ENCODE data around the gene CEP85L. TPM values are rescaled to one million over a fixed set of nuclear protein-coding genes. Genes with fewer than 3 reads are reported as not detected.

CEP85L gene
- total and polyA plus RNA-seq, 10 of the 15 experiments (the other 5 are each of a cell fraction or from before 2014, with no cell fraction given) = 1.8 to 10.9 (median 7.1) TPM

GRCh38 chr6:118606268-118606667, 45.1 kb downstream of the CEP85L start (continued):
- TF ChIP-seq ZBTB11 (CRISPR knock-in tag; IDR thresholded peaks at IDR 0.05) (no peak), ASH2L (IDR thresholded peaks at IDR 0.05; ENCODE audit: borderline replicate concordance, low read depth) (no peak)

GRCh38 chr6:118603372-118603771, 48.0 kb downstream of the CEP85L start:
- ChIA-PET CTCF (interaction anchor here (0.9 to 3.2 kb wide), 3 partner anchors 8 to 39 kb away, joined by 3 to 16 read pairs (median 3); no protein-coding TSS in a partner anchor), POLR2A (no interaction called here), RAD21 (ENCODE audit: unreplicated experiment) (no interaction called here), SMC1A (ENCODE audit: uncharacterized antibody, unreplicated experiment) (interaction anchor here (2.5 kb wide), 1 partner anchor 38 kb away, joined by 12 read pairs; no protein-coding TSS in a partner anchor)
- FAIRE-seq (no peak), DNase-seq (ENCODE audit: low read depth, low spot score) (no peak), ATAC-seq (no peak)
- no peak overlapping the region for H3K4me3 ChIP-seq
- no peaks in the 10 kb centered on the region for H3K27me3 ChIP-seq (replicated peaks in 1 of 2; ENCODE audit: control insufficient read depth in 2 of 2, insufficient read depth in 2 of 2, low read length in 1 of 2)
- no peaks in the 10 kb centered on the region; the same call in 1 of the 2 replicates for H3K79me2 ChIP-seq (ENCODE audit: control insufficient read depth, insufficient read depth, low read length)
- in situ Hi-C loops (cut with MboI) (no loop called here), intact Hi-C loops (cut with micrococcal nuclease; ENCODE audit: unreplicated experiment) (no loop called here)
- 98% methylated on average over 2 of the region's 2 CpGs for WGBS (ENCODE audit: insufficient coverage, insufficient replicate concordance, low lambda C conversion rate, missing lambda C conversion rate)
- H3K27ac ChIP-seq (ENCODE audit: control insufficient read depth, insufficient read depth) = no peak overlapping the region
- no peak overlapping the region for H3K4me2 ChIP-seq (ENCODE audit: control insufficient read depth, insufficient read depth)
- TF ChIP-seq RBBP5 (conservative IDR thresholded peaks at IDR 0.05) (no peak), SMAD5 (IDR thresholded peaks at IDR 0.05; ENCODE audit: low read depth) (no peak), CEBPB (IDR thresholded peaks at IDR 0.05; ENCODE audit: borderline replicate concordance in 1 of 2, low read depth in 2 of 2, low read length in 2 of 2) (no peak), TCF12 (IDR thresholded peaks at IDR 0.05; ENCODE audit: low read depth, low read length) (no peak), FOS (IDR thresholded peaks at IDR 0.05; ENCODE audit: borderline replicate concordance, extremely low read depth, insufficient read length) (no peak), SIX5 (IDR thresholded peaks at IDR 0.05; ENCODE audit: low read depth, low read length, severe bottlenecking) (no peak), MTA3 (IDR thresholded peaks at IDR 0.05; ENCODE audit: borderline replicate concordance, low read length) (no peak), MTA2 (IDR thresholded peaks at IDR 0.05; ENCODE audit: low read depth) (no peak), EED (IDR thresholded peaks at IDR 0.05; ENCODE audit: low read depth) (no peak), NKRF (conservative IDR thresholded peaks at IDR 0.05) (no peak), EGR1 (IDR thresholded peaks at IDR 0.05; ENCODE audit: borderline replicate concordance in 1 of 2, low read depth in 2 of 2, low read length in 2 of 2) (no peak), HDAC2 (IDR thresholded peaks at IDR 0.05) (no peak), BCL11A (IDR thresholded peaks at IDR 0.05; ENCODE audit: low read depth, low read length) (no peak), FOXM1 (IDR thresholded peaks at IDR 0.05; ENCODE audit: low read depth, low read length) (no peak), MYB (IDR thresholded peaks at IDR 0.05; ENCODE audit: borderline replicate concordance, low read depth, low read length) (no peak)
- TF ChIP-seq, protein P1, sequence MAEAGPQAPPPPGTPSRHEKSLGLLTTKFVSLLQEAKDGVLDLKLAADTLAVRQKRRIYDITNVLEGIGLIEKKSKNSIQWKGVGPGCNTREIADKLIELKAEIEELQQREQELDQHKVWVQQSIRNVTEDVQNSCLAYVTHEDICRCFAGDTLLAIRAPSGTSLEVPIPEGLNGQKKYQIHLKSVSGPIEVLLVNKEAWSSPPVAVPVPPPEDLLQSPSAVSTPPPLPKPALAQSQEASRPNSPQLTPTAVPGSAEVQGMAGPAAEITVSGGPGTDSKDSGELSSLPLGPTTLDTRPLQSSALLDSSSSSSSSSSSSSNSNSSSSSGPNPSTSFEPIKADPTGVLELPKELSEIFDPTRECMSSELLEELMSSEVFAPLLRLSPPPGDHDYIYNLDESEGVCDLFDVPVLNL (IDR thresholded peaks at IDR 0.05; ENCODE audit: low read depth, low read length) = no peak
- no peaks in the 10 kb centered on the region; the same call in 1 of the 2 replicates for H3K4me1 ChIP-seq (ENCODE audit: control insufficient read depth, insufficient read depth, low read length)
- no peaks in the 10 kb centered on the region for H3K36me3 ChIP-seq (ENCODE audit: control insufficient read depth in 2 of 2, insufficient read depth in 2 of 2, low read length in 1 of 2)
- no peak overlapping the region for H2AFZ ChIP-seq (ENCODE audit: control insufficient read depth, low read depth, low read length)
- H3K9ac ChIP-seq (ENCODE audit: control insufficient read depth, insufficient read depth, low read length) = no peak overlapping the region
- BruUV-seq (replicated peaks) = no TSS peak
- H3K9me3 ChIP-seq (replicated peaks; ENCODE audit: control insufficient read depth, insufficient read depth, low read length) = no peaks in the 10 kb centered on the region; the same call in 2 of the 3 replicates
- H4K20me1 ChIP-seq (ENCODE audit: control insufficient read depth, insufficient read depth) = no peaks in the 10 kb centered on the region

All from GM12878 (cell line).